Cardiac fibroblast (primary cell): Measurements from ENCODE around the gene KIF1C.

Source experiments
- DNase-seq, 2 donors: peaks; one replicate each; pipeline versions ENCODE4 v3.0.0 to v3.0.0-alpha.2; 2010; ENCODE audit warnings: low read depth in 2 of 2
- H3K4me3 ChIP-seq, 2 donors: replicated peaks in 1 of 2; 1 replicate in 1 of 2; 2 replicates in 1 of 2; pipeline ENCODE4 v1.5.1; 2011; ENCODE audit warnings: low read depth in 2 of 2, low read length in 2 of 2, mild to moderate bottlenecking in 2 of 2, moderate library complexity in 1 of 2
- CTCF ChIP-seq: IDR thresholded peaks from one replicate; pipeline ENCODE4 v1.5.1; 2011; ENCODE audit warnings: low read depth, mild to moderate bottlenecking, low read length, inconsistent platforms

KIF1C gene

DNA sequence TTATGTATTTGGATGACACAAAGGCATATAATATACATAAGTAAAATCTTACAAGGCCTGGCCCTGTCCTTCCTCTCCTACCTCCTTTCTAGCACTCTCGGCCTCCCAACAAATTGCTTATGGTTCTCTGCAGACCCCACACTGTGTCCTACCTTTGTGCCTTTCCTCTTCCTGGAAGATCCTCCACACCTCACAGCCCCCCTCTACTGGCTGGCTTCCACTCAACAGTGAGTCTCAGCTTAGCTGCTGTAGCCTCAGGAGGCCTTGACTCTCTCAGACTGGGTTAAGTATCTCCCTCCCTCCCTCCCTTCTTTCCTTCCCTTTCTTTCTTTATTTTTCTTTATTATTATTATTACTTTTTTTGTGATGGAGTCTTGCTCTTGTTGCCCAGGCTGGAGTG, 45.8 kb downstream of the KIF1C start:
- no peak for TF ChIP-seq CTCF
- H3K4me3 ChIP-seq = no peak overlapping the region
- no peak for DNase-seq

DNA sequence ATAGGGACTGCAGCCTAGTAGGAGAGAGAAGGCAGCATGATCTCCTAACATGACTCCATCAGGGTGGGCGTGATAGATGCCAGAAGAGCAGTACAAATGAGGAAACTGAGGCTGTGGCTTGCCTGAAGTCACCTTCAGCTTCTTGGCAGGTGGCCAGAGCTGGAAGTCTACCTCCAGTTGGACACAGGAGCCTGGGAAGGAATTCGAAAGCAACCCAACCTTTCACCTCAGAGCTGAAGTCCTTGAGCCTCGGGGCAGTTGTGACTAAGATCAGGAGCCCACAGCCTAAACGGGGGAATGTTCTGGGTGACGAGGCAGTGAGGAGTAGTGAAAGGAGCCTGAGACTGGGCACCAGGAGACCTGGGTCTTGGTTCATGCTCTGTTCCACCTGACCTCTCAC, 46.9 kb downstream of the KIF1C start:
- H3K4me3 ChIP-seq = no peak overlapping the region
- TF ChIP-seq CTCF = no peak
- DNase-seq = no peak

DNA sequence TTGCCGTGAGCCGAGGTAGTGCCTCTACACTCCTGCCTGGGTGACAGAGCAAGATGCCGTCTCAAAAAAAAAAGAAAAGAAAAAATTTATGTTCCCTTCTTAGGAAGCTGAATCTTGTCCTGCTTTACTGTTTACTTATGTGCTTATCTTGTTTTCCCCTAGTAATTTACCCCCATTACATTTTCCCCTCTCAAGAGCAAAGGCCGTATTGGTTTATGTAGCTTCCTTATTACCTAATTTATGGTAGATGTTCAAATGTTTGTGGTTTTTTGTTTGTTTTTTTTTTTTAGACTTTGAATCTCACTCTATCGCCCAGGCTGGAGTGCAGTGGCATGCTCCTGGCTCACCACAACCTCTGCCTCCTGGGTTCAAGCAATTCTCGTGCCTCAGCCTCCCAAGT, 47.7 kb downstream of the KIF1C start:
- TF ChIP-seq CTCF = no peak
- no peak for DNase-seq
- no peak overlapping the region for H3K4me3 ChIP-seq

DNA sequence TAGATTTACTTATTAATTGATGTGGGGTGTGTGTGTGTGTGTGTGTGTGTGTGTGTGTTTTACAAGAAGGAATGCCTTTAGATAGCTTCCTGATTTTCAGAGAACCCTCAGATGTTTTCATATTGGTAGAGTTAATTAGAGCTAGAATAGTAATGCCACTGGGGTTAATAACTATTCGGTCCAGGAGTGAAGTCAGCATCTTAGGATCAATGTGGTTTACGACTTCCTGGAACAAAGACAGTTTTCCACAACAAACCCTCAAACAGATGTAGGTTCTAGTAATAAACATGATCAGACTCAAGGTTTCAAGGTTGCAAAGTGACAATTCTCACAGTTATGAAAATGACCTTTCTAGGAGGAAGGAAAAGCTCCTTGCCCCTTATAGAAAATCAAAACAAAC, 49.7 kb downstream of the KIF1C start:
- TF ChIP-seq CTCF = no peak
- DNase-seq = no peak
- H3K4me3 ChIP-seq = no peak overlapping the region

GRCh38 chr17:5049314-5049841, 51.6 kb downstream of the KIF1C start:
- DNase-seq = no peak
- H3K4me3 ChIP-seq = no peak overlapping the region
- TF ChIP-seq CTCF = no peak

GRCh38 chr17:5050278-5050677, 52.5 kb downstream of the KIF1C start:
- DNase-seq = peak; percentile 22 to 31
- H3K4me3 ChIP-seq = no peak overlapping the region
- TF ChIP-seq CTCF = no peak

DNA sequence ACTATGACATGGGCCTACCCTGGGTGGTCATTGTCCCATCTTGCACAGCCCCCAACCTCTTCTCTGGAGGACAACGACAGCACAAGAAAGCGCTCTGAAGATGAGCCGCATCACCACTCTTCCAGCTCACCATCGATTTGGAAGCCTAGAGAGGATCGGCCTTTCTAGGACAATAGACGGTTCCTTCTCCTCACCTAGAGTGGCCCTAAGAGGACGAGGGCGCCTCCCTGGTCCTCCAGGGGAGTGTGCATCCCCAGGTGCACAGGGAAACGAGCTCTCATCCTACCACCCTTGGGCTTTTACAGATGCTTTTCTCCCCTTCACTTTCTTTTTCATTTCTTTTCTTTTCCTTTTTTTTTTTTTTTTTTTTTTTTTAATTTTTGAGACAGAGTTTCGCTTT, 57.8 kb downstream of the KIF1C start:
- H3K4me3 ChIP-seq = no peak overlapping the region
- no peak for TF ChIP-seq CTCF
- no peak for DNase-seq
